HepG2 (cell line): ENCODE measurements around the gene NTF3. TPM values are rescaled to one million over a fixed set of nuclear protein-coding genes. Genes with fewer than 3 reads are reported as not detected.

Experiments
- ATAC-seq: fragments of 200-7000 bp; cut with Tn5 transposase; 3 replicates; pipeline ENCODE4 v1.9.1; 2020; ENCODE audit warnings: mild to moderate bottlenecking, moderate library complexity
- BruUV-seq: library from RNA; stranded (reverse); fragments of 400-500 nt; replicated peaks from 2 replicates; lab custom pipeline; 2021; lab: Mats Ljungman, UMichigan
- CTCF ChIA-PET: fragments of 300-600 bp; formaldehyde crosslinking; extraction: SDS; loops from one replicate; lab custom pipeline; 2021; ENCODE audit warnings: low total read pairs, inconsistent platforms, low intra/inter-chr PET ratio; lab: Yijun Ruan, JAX
- POLR2A ChIA-PET: fragments of 350-600 bp; sonication (Branson Sonifier 250); formaldehyde crosslinking; loops from one replicate; lab custom pipeline; 2020; ENCODE audit warnings: antibody characterized with exemption, inconsistent platforms; lab: Yijun Ruan, JAX
- DNase-seq: peaks from one replicate; pipeline ENCODE4 v3.0.0-alpha.2; 2015; ENCODE audit warnings: low spot score
- FAIRE-seq: peaks from 3 replicates; lab custom pipeline; 2011; peaks lifted over from hg19 to GRCh38; lab: Jason Lieb, UNC
- H2AFZ ChIP-seq: one replicate; pipeline ENCODE4 v1.6.1; 2011; ENCODE audit warnings: low read length, inconsistent platforms
- H3K27ac ChIP-seq: fragments of 300-600 bp; 3 replicates; pipeline ENCODE4 v1.8.0; 2011; ENCODE audit warnings: mixed run types, mild to moderate bottlenecking, mixed read lengths, low read length, inconsistent platforms; ENCODE audit not compliant: insufficient read depth; ENCODE audit errors: extremely low read length
- H3K27me3 ChIP-seq, 2 experiments: fragments of 200-600 bp in 1 of 2; 2 replicates in 1 of 2; 3 replicates in 1 of 2; pipeline versions ENCODE4 v1.6.0 to v1.8.0; 2011; ENCODE audit warnings: low read length in 2 of 2, mild to moderate bottlenecking in 2 of 2, moderate library complexity in 2 of 2, inconsistent platforms in 1 of 2; ENCODE audit not compliant: insufficient read depth in 2 of 2, control insufficient read depth in 1 of 2
- H3K36me3 ChIP-seq, 2 experiments: fragments of 200-600 bp in 1 of 2; replicated peaks in 1 of 2; 2 replicates in 1 of 2; 3 replicates in 1 of 2; pipeline versions ENCODE4 v1.5.1 to v1.8.0; 2011; ENCODE audit warnings: low read length in 2 of 2, inconsistent platforms in 1 of 2; ENCODE audit not compliant: insufficient read depth in 2 of 2, control insufficient read depth in 1 of 2
- H3K4me1 ChIP-seq: 2 replicates; pipeline ENCODE4 v1.5.1; 2012; ENCODE audit warnings: low read length, inconsistent platforms; ENCODE audit not compliant: insufficient read depth
- H3K4me2 ChIP-seq: 2 replicates; pipeline ENCODE4 v1.6.0; 2011; ENCODE audit warnings: low read depth, low read length, inconsistent platforms
- H3K4me3 ChIP-seq, 3 experiments: fragments of 200-600 bp in 1 of 3; sonication (generic), shearing (Covaris generic) in 1 of 3; replicated peaks in 1 of 3; 2 replicates each; pipeline ENCODE4 v1.5.1; 2011 to 2016; ENCODE audit warnings: low read length in 3 of 3, inconsistent platforms in 2 of 3, low read depth in 2 of 3, mild to moderate bottlenecking in 2 of 3, control low read depth in 1 of 3, mixed read lengths in 1 of 3; ENCODE audit not compliant: insufficient read depth in 1 of 3
- H3K79me2 ChIP-seq: one replicate; pipeline ENCODE4 v1.6.1; 2011; ENCODE audit warnings: low read length, inconsistent platforms; ENCODE audit not compliant: insufficient read depth
- H3K9ac ChIP-seq: 2 replicates; pipeline ENCODE4 v1.6.0; 2011; ENCODE audit warnings: mild to moderate bottlenecking, low read depth, low read length, inconsistent platforms; ENCODE audit not compliant: insufficient read depth
- H3K9me3 ChIP-seq: 2 replicates; pipeline ENCODE4 v1.5.1; 2012; ENCODE audit warnings: mild to moderate bottlenecking, low read length
- H4K20me1 ChIP-seq: 2 replicates; pipeline ENCODE4 v1.6.0; 2011; ENCODE audit warnings: inconsistent platforms, mild to moderate bottlenecking, low read length, moderate library complexity; ENCODE audit not compliant: insufficient read depth
- ELF4 ChIP-seq: sonication (generic); formaldehyde crosslinking; IDR thresholded peaks from 2 replicates; pipeline ENCODE4 v1.5.0; 2020; ENCODE audit warnings: missing genetic modification reagents, mild to moderate bottlenecking, moderate library complexity, borderline replicate concordance
- JDP2 ChIP-seq: sonication (generic); formaldehyde crosslinking; IDR thresholded peaks from 2 replicates; pipeline ENCODE4 v1.8.1; 2022; ENCODE audit warnings: missing genetic modification reagents, borderline replicate concordance
- PHB2 ChIP-seq: fragments of 450-650 bp; IDR thresholded peaks from 2 replicates; pipeline ENCODE4 v1.6.1; 2018; ENCODE audit not compliant: partially characterized antibody
- SMC3 ChIP-seq: IDR thresholded peaks from 2 replicates; pipeline ENCODE4 v1.6.1; 2011; ENCODE audit warnings: low read length, improper control_type of control experiment
- SP140L ChIP-seq: sonication (generic); formaldehyde crosslinking; IDR thresholded peaks from 2 replicates; pipeline ENCODE4 v1.4.0; 2020; ENCODE audit warnings: missing genetic modification reagents, borderline replicate concordance
- TEAD2 ChIP-seq: sonication (generic); formaldehyde crosslinking; IDR thresholded peaks from 2 replicates; pipeline ENCODE4 v1.9.0; 2021; ENCODE audit warnings: missing genetic modification reagents
- TFDP2 ChIP-seq: sonication (generic); formaldehyde crosslinking; IDR thresholded peaks from 2 replicates; pipeline ENCODE4 v1.4.0; 2020; ENCODE audit warnings: missing genetic modification reagents
- U2AF1 ChIP-seq: fragments of 200-400 bp; formaldehyde crosslinking; optimal IDR thresholded peaks from 2 replicates; pipeline ENCODE3; 2017; ENCODE audit warnings: mild to moderate bottlenecking, low read depth, low read length
- ZNF777 ChIP-seq: sonication (generic); formaldehyde crosslinking; IDR thresholded peaks from 2 replicates; pipeline ENCODE4 v1.4.0; 2020; ENCODE audit warnings: missing genetic modification reagents
- ZSCAN20 ChIP-seq: sonication (generic); formaldehyde crosslinking; IDR thresholded peaks from 2 replicates; pipeline ENCODE4 v1.4.0; 2020; ENCODE audit warnings: missing genetic modification reagents, mild to moderate bottlenecking, borderline replicate concordance
- in situ Hi-C: cut with HindIII; loops from 2 replicates; pipeline ENCODE4 v1.10.0; 2017; ENCODE audit warnings: low pct_unique_long_range_greater_than_20kb; ENCODE audit not compliant: extremely low pct_ligation_motif_present
- intact Hi-C: fragments of 100-400 bp; cut with micrococcal nuclease; formaldehyde crosslinking; loops from one replicate; pipeline ENCODE4 v1.10.0; 2022; ENCODE audit not compliant: unreplicated experiment
- polyA plus RNA-seq, 8 experiments: library from polyadenylated mRNA; depleted of rRNA in 3 of 8; stranded (reverse) in 7 of 8; unstranded in 1 of 8; fragments of >200 nt; fragmentation: Illumina TruSeq in 4 of 8; extraction: Trizol in 4 of 8; gene quantifications; 2 replicates each; pipeline versions ENCODE4 v1.2.1 to v1.2.3, GENCODE V29; 2011 to 2016; ENCODE audit warnings: low read depth in 4 of 8, missing spikeins in 1 of 8, mixed read lengths in 1 of 8; ENCODE audit not compliant: insufficient read depth in 1 of 8
- total RNA-seq, 5 experiments: library from RNA; depleted of rRNA; stranded (reverse); fragments of >200 nt; fragmentation: Illumina TruSeq; extraction: Trizol; gene quantifications; 2 replicates each; pipeline ENCODE4 v1.2.3, GENCODE V29; 2016; ENCODE audit warnings: low read depth in 1 of 5

Gene NTF3
- total and polyA plus RNA-seq, 2 of the 13 experiments (the other 11 are each of a cell fraction or from before 2014, with no cell fraction given), result not detected

GRCh38 chr12:5439371-5439771 lies 7.5 kb downstream of the NTF3 start (continued):
- TF ChIP-seq TFDP2 (no peak), TEAD2 (CRISPR knock-in tag) (no peak), ZNF777 (CRISPR knock-in tag) (no peak)

DNA sequence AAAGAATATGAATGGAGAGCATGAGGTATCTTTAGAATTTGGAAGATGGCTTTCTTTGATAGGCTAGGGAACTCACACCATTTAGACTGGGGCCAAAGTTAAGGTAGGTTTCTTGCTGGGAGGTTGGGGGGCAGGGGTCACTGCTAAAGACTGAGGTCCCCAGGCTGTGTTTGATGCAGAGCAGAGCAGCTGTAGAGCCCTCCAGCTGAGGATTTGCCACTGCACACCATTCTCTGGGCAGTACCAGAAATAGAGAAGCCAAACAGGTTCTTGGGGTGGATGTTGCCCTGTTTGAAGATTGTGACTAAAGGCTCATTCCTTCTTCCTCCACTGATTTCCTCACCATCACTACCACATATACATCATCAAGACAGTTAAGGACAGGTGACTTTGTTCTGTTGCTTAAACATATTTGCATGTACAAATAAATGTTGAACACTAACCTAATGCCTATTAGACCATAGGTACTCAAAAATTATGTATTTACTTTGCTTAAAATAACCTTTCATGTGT lies 7.9 kb downstream of the NTF3 start:
- no peaks in the 10 kb centered on the region for H3K9me3 ChIP-seq
- no peak for ATAC-seq
- TF ChIP-seq ZSCAN20 (CRISPR knock-in tag) (no peak), U2AF1 (no peak), PHB2 (no peak), SMC3 (no peak), JDP2 (CRISPR knock-in tag) (no peak), ELF4 (no peak), SP140L (CRISPR knock-in tag) (no peak)
- H3K4me2 ChIP-seq, result no peak overlapping the region
- ChIA-PET POLR2A (no interaction called here), CTCF (no interaction called here)
- no peak overlapping the region for H3K9ac ChIP-seq
- no TSS peak for BruUV-seq
- in situ Hi-C loops, result loop anchor here (5.0 kb wide), 2 partner anchors 238 to 418 kb away; no protein-coding TSS in a partner anchor
- peaks cover 0 to 3% of the 10 kb centered on the region in 2 experiments; a peak in 2 of 5 replicates for H3K27me3 ChIP-seq
- intact Hi-C loops, result no loop called here
- FAIRE-seq, result no peak
- H3K36me3 ChIP-seq, result no peaks in the 10 kb centered on the region
- H2AFZ ChIP-seq, result no peak overlapping the region
- H3K4me1 ChIP-seq, result no peaks in the 10 kb centered on the region
- H3K4me3 ChIP-seq, result no peak overlapping the region
- no peaks in the 10 kb centered on the region for H4K20me1 ChIP-seq
- no peak overlapping the region for H3K27ac ChIP-seq
- no peak for DNase-seq
- no peaks in the 10 kb centered on the region for H3K79me2 ChIP-seq
